H1 (cell line): ENCODE data around the gene DPH1. TPM values are rescaled to one million over a fixed set of nuclear protein-coding genes. Genes with fewer than 3 reads are reported as not detected.

Experiments used
- ATF3 ChIP-seq: IDR thresholded peaks from 2 replicates; pipeline ENCODE4 v1.6.1; 2011; ENCODE audit warnings: low read depth, mild to moderate bottlenecking, low read length; ENCODE audit not compliant: insufficient read depth
- CBX5 ChIP-seq: fragments of 300-800, 300-1000 bp; sonication (generic); IDR thresholded peaks from 2 replicates; pipeline ENCODE4 v1.7.1; 2016; ENCODE audit warnings: antibody characterized with exemption, low read length, low read depth
- CEBPB ChIP-seq: IDR thresholded peaks from 2 replicates; pipeline ENCODE4 v1.6.1; 2012; ENCODE audit warnings: low read depth, low read length
- CTCF ChIP-seq, 3 experiments: IDR thresholded peaks; 1 replicate in 2 of 3; 2 replicates in 1 of 3; pipeline versions ENCODE4 v1.5.1 to v1.6.1; 2011; ENCODE audit warnings: low read length in 3 of 3, mild to moderate bottlenecking in 3 of 3, inconsistent platforms in 2 of 3, low read depth in 1 of 3, moderate library complexity in 1 of 3; ENCODE audit not compliant: insufficient read depth in 1 of 3; ENCODE audit errors: control extremely low read depth in 1 of 3
- EGR1 ChIP-seq: IDR thresholded peaks from 2 replicates; pipeline ENCODE4 v1.6.1; 2011; ENCODE audit warnings: low read depth, low read length, borderline replicate concordance
- EP300 ChIP-seq, 2 experiments: IDR thresholded peaks; 1 replicate in 1 of 2; 2 replicates in 1 of 2; pipeline ENCODE4 v1.6.1; 2011 to 2012; ENCODE audit warnings: low read depth in 2 of 2, low read length in 2 of 2, mild to moderate bottlenecking in 2 of 2, borderline replicate concordance in 1 of 2, inconsistent platforms in 1 of 2, moderate library complexity in 1 of 2
- EZH2 ChIP-seq: fragments of 200-600 bp; sonication (generic); IDR thresholded peaks from 2 replicates; pipeline ENCODE4 v1.7.1; 2012; ENCODE audit warnings: low read depth, mild to moderate bottlenecking, moderate library complexity, low read length, inconsistent platforms; ENCODE audit not compliant: severe bottlenecking
- GABPA ChIP-seq: IDR thresholded peaks from 2 replicates; pipeline ENCODE4 v1.6.1; 2011; ENCODE audit warnings: mild to moderate bottlenecking, low read length, moderate library complexity, borderline replicate concordance; ENCODE audit not compliant: insufficient read depth
- HDAC2 ChIP-seq, 2 experiments: fragments of 300-600 bp in 1 of 2; sonication (generic) in 1 of 2; IDR thresholded peaks; 2 replicates each; pipeline ENCODE4 v1.6.1; 2011 to 2012; ENCODE audit warnings: low read depth in 2 of 2, low read length in 2 of 2, mild to moderate bottlenecking in 2 of 2, moderate library complexity in 2 of 2, borderline replicate concordance in 1 of 2, inconsistent platforms in 1 of 2
- HDAC6 ChIP-seq: IDR thresholded peaks from one replicate; pipeline ENCODE4 v1.7.1; 2012; ENCODE audit warnings: low read depth, mild to moderate bottlenecking, inconsistent platforms, low read length, moderate library complexity
- JUN ChIP-seq: IDR thresholded peaks from 2 replicates; pipeline ENCODE4 v1.6.1; 2011; ENCODE audit warnings: low read depth, mild to moderate bottlenecking, improper control_type of control experiment, low read length
- KDM4A ChIP-seq: IDR thresholded peaks from one replicate; pipeline ENCODE4 v1.7.1; 2012; ENCODE audit warnings: low read depth, mild to moderate bottlenecking, moderate library complexity, low read length, inconsistent platforms; ENCODE audit not compliant: severe bottlenecking
- NANOG ChIP-seq: IDR thresholded peaks from 2 replicates; pipeline ENCODE4 v1.6.1; 2011; ENCODE audit warnings: low read length, low read depth, mild to moderate bottlenecking, inconsistent platforms; ENCODE audit not compliant: insufficient read depth, poor library complexity, severe bottlenecking
- POU5F1 ChIP-seq: IDR thresholded peaks from 2 replicates; pipeline ENCODE4 v1.6.1; 2011; ENCODE audit warnings: low read depth, mild to moderate bottlenecking, low read length, moderate library complexity
- RNF2 ChIP-seq: fragments of 200-900, 300-1000 bp; sonication (generic); IDR thresholded peaks from 2 replicates; pipeline ENCODE4 v1.7.1; 2016; ENCODE audit warnings: borderline replicate concordance, low read depth, mild to moderate bottlenecking, antibody characterized with exemption, low read length; ENCODE audit not compliant: poor library complexity, severe bottlenecking; ENCODE audit errors: missing control alignments
- SRF ChIP-seq: IDR thresholded peaks from 2 replicates; pipeline ENCODE4 v1.6.1; 2011; ENCODE audit warnings: mild to moderate bottlenecking, low read depth, low read length, moderate library complexity
- SUZ12 ChIP-seq: fragments of 200-600 bp; sonication (generic); IDR thresholded peaks from 2 replicates; pipeline ENCODE4 v1.6.1; 2012; ENCODE audit warnings: mild to moderate bottlenecking, inconsistent platforms, low read length, moderate library complexity, mixed read lengths
- TBP ChIP-seq: IDR thresholded peaks from 2 replicates; pipeline ENCODE4 v1.6.1; 2011; ENCODE audit warnings: low read depth, low read length, improper control_type of control experiment
- polyA plus RNA-seq, 7 experiments: library from polyadenylated mRNA; depleted of rRNA in 3 of 7; stranded (reverse) in 5 of 7; unstranded in 2 of 7; fragments of >200 nt in 5 of 7; fragments of 200-250 nt in 2 of 7; gene quantifications; 1 replicate in 5 of 7; 2 replicates in 1 of 7; 4 replicates in 1 of 7; pipeline versions ENCODE4 v1.2.1 to v1.2.3, GENCODE V29; 2011 to 2013; ENCODE audit warnings: missing spikeins in 2 of 7, mixed read lengths in 2 of 7
- total RNA-seq: library from RNA; stranded (reverse); fragmentation: NEBNext Ultra II Directional; extraction: Animal tissue kit (Norgen Biotek cat#: 25700); gene quantifications from 2 replicates; pipeline ENCODE4 v1.2.1, GENCODE V29; 2021

Gene DPH1
- total and polyA plus RNA-seq, 2 of the 8 experiments (the other 6 are each of a cell fraction or from before 2014, with no cell fraction given) = 24.9 to 30.0 TPM

GRCh38 chr17:2055292-2056205, 25.6 kb downstream of the DPH1 start (continued):
- TF ChIP-seq HDAC2 (IDR thresholded peaks at IDR 0.05; ENCODE audit: borderline replicate concordance in 1 of 2, low read depth in 2 of 2, low read length in 2 of 2) (no peak), POU5F1 (no peak), TBP (no peak), SRF (no peak), ATF3 (no peak), JUN (no peak), NANOG (no peak), CEBPB (no peak), SUZ12 (peak; percentile 17; the same call in 1 of the 2 replicates), CBX5 (no peak), EP300 (IDR thresholded peaks at IDR 0.05; ENCODE audit: borderline replicate concordance in 1 of 2, low read depth in 2 of 2, low read length in 2 of 2) (no peak), EGR1 (no peak), RNF2 (peak; percentile 48), EZH2 (peak; percentile 60), GABPA (no peak), KDM4A (peak; percentile 1), HDAC6 (no peak), CTCF (IDR thresholded peaks at IDR 0.05; ENCODE audit: control extremely low read depth in 1 of 3, insufficient read depth in 1 of 3, low read depth in 1 of 3, low read length in 3 of 3) (no peak)
